NCI-H2196 treated with DMSO at 0.1 percent for 48 hours (cell line): ENCODE measurements around the gene SPRR3.

ENCODE experiments used
- DNase-seq: peaks from one replicate; lab custom pipeline; 2025; ENCODE audit not compliant: unreplicated experiment; lab: John Stamatoyannopoulos, UW

The SPRR3 gene

DNA sequence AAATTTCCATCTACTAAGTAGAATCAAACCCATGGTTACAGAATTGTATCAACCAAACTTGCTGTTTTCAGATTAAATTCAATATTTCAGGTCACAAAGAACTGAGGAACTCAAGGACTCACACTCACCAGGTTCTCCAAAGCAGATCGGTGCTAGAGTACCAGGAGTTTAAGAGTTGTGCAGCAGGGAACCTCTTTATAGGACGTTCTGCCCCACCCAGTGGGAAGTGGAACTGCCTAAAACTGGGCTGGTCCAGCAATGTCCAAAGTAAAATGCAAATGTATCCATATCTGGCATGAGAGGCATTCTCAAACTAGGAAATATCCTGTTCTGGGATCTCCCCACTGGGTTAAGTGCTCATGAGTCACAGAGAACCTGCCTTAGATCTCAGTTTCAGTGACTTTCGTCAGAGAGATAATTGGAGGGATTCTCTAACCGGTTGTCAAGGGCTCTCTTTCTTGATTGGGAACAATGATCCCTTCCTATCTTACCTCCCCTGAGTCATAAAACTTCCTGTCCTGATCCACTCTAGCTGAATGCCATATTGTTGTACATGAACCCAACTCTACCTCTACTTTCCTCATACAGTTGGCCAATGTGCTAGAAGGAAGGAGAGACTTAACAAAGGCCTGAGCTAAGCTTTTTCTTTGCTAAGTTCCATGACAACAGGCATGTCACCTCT is 39.5 kb downstream of the SPRR3 start, which contains the start of gene SPRR2D:
Gene SPRR2D, minus strand, starts transcription at position 171 of the 682 bp plus-strand sequence. CDS start 774 bp downstream, outside the sequence.
- DNase-seq = no peak

DNA sequence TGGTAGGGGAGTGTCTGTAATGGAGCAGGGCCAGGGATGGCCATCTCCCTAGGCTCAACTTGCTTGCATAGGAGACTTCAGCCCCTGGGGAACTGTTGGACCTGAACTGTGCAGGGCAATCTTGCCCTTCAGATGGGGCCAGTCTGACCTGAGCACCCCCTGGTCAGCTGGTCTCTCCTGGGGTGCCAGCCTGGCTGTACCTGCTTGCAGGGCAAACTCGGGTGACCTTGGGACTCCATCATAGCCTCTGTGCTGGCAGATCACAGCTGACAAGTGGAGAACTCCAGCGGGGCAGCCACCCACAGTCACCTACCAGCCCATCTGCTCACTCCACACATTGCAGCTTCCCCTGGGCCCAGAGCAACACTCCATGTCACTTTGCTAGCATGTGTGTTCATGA is 47.7 kb downstream of the SPRR3 start:
- DNase-seq = no peak
